Measurements from ENCODE around the gene CCL4.

CCL4 gene

DNA sequence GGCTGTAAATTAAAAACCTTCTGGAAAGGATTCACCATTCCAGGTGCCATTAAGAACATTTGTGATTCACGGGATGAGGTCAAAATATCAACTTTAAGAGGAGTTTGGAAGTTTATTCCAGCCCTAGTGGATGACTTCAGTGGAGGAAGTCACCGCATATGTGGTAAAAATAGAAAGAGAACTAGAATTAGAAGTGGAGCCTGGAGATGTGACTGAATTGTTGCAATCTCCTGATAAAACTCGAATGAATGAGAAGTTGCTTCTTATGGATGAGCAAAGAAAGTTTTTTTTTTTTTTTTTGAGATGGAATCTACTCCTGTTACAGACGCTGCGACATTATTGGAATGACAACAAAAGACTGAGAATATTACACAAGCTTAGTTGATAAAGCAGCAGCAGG is 26.7 kb downstream of the CCL4 start:
- no peak overlapping the region for H2BK5ac ChIP-seq (ENCODE audit: low read length)
- H3K4me2 ChIP-seq (ENCODE audit: insufficient read depth, low read length, poor library complexity, severe bottlenecking), result no peak overlapping the region
- H3K4me3 ChIP-seq (ENCODE audit: low read length in 2 of 2), result no peak overlapping the region
- peaks cover 0 to 2% of the 10 kb centered on the region in 2 donors for H3K4me1 ChIP-seq (ENCODE audit: control insufficient read depth in 2 of 2, insufficient read depth in 1 of 2, low read depth in 1 of 2, low read length in 2 of 2)
- no peak overlapping the region for H2AFZ ChIP-seq (ENCODE audit: low read length)
- H3K4ac ChIP-seq (ENCODE audit: low read length), result no peak overlapping the region
- no peak for DNase-seq (ENCODE audit: low spot score)
- H3K27ac ChIP-seq (replicated peaks; ENCODE audit: low read length), result no peak overlapping the region
- no CpG with 5 or more reads among the region's 5 CpGs for WGBS, 2 donors (ENCODE audit: extremely low coverage in 2 of 2, insufficient read length in 2 of 2, insufficient replicate concordance in 1 of 2)
- H3K9ac ChIP-seq (ENCODE audit: low read depth, low read length, poor library complexity), result no peak overlapping the region
- H3K18ac ChIP-seq (ENCODE audit: low read length), result no peak overlapping the region
- peaks cover under 1 to 8% of the 10 kb centered on the region in 2 donors for H3K9me3 ChIP-seq (replicated peaks in 1 of 2; ENCODE audit: control insufficient read depth in 2 of 2, insufficient read depth in 1 of 2, low read depth in 1 of 2, low read length in 2 of 2)
- H4K91ac ChIP-seq (ENCODE audit: low read depth, low read length, poor library complexity), result no peak overlapping the region
- H3K79me1 ChIP-seq (ENCODE audit: low read depth, low read length), result no peaks in the 10 kb centered on the region
- no peak overlapping the region for H2BK120ac ChIP-seq (ENCODE audit: low read depth, low read length)
- no peak overlapping the region for H2BK15ac ChIP-seq (ENCODE audit: low read length)
- H3K27me3 ChIP-seq (ENCODE audit: control insufficient read depth in 3 of 3, insufficient read depth in 3 of 3, low read depth in 1 of 3, low read length in 3 of 3), result peaks cover 0 to 3% (median 0%) of the 10 kb centered on the region in 3 experiments
- no peaks in the 10 kb centered on the region for H3K36me3 ChIP-seq (replicated peaks in 1 of 2; ENCODE audit: control insufficient read depth in 2 of 2, insufficient read depth in 2 of 2, low read length in 2 of 2)
- H3K23ac ChIP-seq (ENCODE audit: low read depth, low read length, poor library complexity), result no peak overlapping the region
- H3K14ac ChIP-seq (ENCODE audit: low read length), result no peak overlapping the region
- H4K8ac ChIP-seq (ENCODE audit: low read depth, low read length), result no peak overlapping the region
- H2AK5ac ChIP-seq (ENCODE audit: low read depth, low read length), result no peak overlapping the region
- no peak overlapping the region for H2BK12ac ChIP-seq (ENCODE audit: low read length)

DNA sequence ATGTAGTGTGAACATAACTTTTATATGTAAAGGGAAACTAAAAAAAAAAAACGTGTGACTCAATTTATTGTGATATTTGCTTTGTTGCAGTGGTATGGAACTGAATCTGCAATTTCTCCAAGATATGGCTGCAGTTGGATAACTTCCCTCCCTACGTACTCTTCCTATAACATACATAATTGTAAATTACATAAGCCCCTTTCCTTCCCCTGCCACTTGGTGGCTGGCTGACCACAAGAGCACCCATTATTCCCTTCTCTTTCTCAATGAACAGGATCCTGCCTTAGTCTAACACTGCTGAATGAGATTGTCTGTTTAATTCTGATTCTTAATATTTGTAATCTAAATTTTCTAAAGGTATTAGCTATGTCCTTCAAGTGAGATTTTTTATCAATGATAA is 27.8 kb downstream of the CCL4 start:
- no peak overlapping the region for H4K8ac ChIP-seq (ENCODE audit: low read depth, low read length)

DNA sequence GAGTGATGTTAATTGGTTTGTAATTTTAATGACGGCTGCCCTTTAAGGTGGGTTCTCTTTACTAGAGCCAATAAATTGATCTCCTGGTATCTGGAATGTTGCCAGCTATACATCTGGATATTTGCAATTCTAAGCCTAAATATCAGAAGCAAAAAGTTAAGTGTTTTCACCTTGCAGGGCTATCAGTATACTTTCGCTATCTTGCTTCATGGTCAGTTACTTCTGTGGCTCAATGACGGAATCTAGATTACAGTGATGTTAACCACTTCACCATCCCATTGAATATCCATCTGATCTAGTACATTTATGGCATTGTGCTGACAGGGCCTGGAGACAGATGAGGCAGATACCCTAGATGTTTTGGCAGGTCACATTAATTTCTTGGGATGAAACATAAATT is 28.3 kb downstream of the CCL4 start:
- WGBS, 2 donors (ENCODE audit: extremely low coverage in 2 of 2, insufficient read length in 2 of 2, insufficient replicate concordance in 1 of 2), result no CpG with 5 or more reads among the region's 3 CpGs
- no peak overlapping the region for H4K8ac ChIP-seq (ENCODE audit: low read depth, low read length)
- no peak overlapping the region for H2BK120ac ChIP-seq (ENCODE audit: low read depth, low read length)
- H3K4me2 ChIP-seq (ENCODE audit: insufficient read depth, low read length, poor library complexity, severe bottlenecking), result no peak overlapping the region
- H3K4me3 ChIP-seq (ENCODE audit: low read length in 2 of 2), result no peak overlapping the region
- H3K79me1 ChIP-seq (ENCODE audit: low read depth, low read length), result no peaks in the 10 kb centered on the region
- H2AK5ac ChIP-seq (ENCODE audit: low read depth, low read length), result no peak overlapping the region
- H3K18ac ChIP-seq (ENCODE audit: low read length), result no peak overlapping the region
- H3K4ac ChIP-seq (ENCODE audit: low read length), result no peak overlapping the region
- peaks cover 0 to 3% (median 0%) of the 10 kb centered on the region in 3 experiments for H3K27me3 ChIP-seq (ENCODE audit: control insufficient read depth in 3 of 3, insufficient read depth in 3 of 3, low read depth in 1 of 3, low read length in 3 of 3)
- peaks cover 0 to 2% of the 10 kb centered on the region in 2 donors for H3K4me1 ChIP-seq (ENCODE audit: control insufficient read depth in 2 of 2, insufficient read depth in 1 of 2, low read depth in 1 of 2, low read length in 2 of 2)
- no peak for DNase-seq (ENCODE audit: low spot score)
- H3K36me3 ChIP-seq (replicated peaks in 1 of 2; ENCODE audit: control insufficient read depth in 2 of 2, insufficient read depth in 2 of 2, low read length in 2 of 2), result no peaks in the 10 kb centered on the region
- H3K14ac ChIP-seq (ENCODE audit: low read length), result no peak overlapping the region
- H3K9me3 ChIP-seq (replicated peaks in 1 of 2; ENCODE audit: control insufficient read depth in 2 of 2, insufficient read depth in 1 of 2, low read depth in 1 of 2, low read length in 2 of 2), result no peaks in the 10 kb centered on the region
- H3K9ac ChIP-seq (ENCODE audit: low read depth, low read length, poor library complexity), result no peak overlapping the region
- no peak overlapping the region for H4K91ac ChIP-seq (ENCODE audit: low read depth, low read length, poor library complexity)
- H2BK12ac ChIP-seq (ENCODE audit: low read length), result no peak overlapping the region
- H2BK5ac ChIP-seq (ENCODE audit: low read length), result no peak overlapping the region
- H3K27ac ChIP-seq (replicated peaks; ENCODE audit: low read length), result no peak overlapping the region
- H3K23ac ChIP-seq (ENCODE audit: low read depth, low read length, poor library complexity), result no peak overlapping the region
- no peak overlapping the region for H2AFZ ChIP-seq (ENCODE audit: low read length)
- no peak overlapping the region for H2BK15ac ChIP-seq (ENCODE audit: low read length)

More for the DNA sequence above, 27.8 kb downstream of the CCL4 start:
- H3K9me3 ChIP-seq (replicated peaks in 1 of 2; ENCODE audit: control insufficient read depth in 2 of 2, insufficient read depth in 1 of 2, low read depth in 1 of 2, low read length in 2 of 2), result no peaks in the 10 kb centered on the region
- no peak overlapping the region for H3K4me3 ChIP-seq (ENCODE audit: low read length in 2 of 2)
- peaks cover 0 to 3% (median 0%) of the 10 kb centered on the region in 3 experiments for H3K27me3 ChIP-seq (ENCODE audit: control insufficient read depth in 3 of 3, insufficient read depth in 3 of 3, low read depth in 1 of 3, low read length in 3 of 3)
- no peak overlapping the region for H3K4ac ChIP-seq (ENCODE audit: low read length)
- no peak overlapping the region for H4K91ac ChIP-seq (ENCODE audit: low read depth, low read length, poor library complexity)
- no peak overlapping the region for H3K23ac ChIP-seq (ENCODE audit: low read depth, low read length, poor library complexity)
- no peak overlapping the region for H2AK5ac ChIP-seq (ENCODE audit: low read depth, low read length)
- no peak overlapping the region for H3K14ac ChIP-seq (ENCODE audit: low read length)
- H2BK5ac ChIP-seq (ENCODE audit: low read length), result no peak overlapping the region
- no peak overlapping the region for H3K18ac ChIP-seq (ENCODE audit: low read length)
- H3K4me1 ChIP-seq (ENCODE audit: control insufficient read depth in 2 of 2, insufficient read depth in 1 of 2, low read depth in 1 of 2, low read length in 2 of 2), result peaks cover 0 to 2% of the 10 kb centered on the region in 2 donors
- H2BK12ac ChIP-seq (ENCODE audit: low read length), result no peak overlapping the region
- H3K79me1 ChIP-seq (ENCODE audit: low read depth, low read length), result no peaks in the 10 kb centered on the region
- no peak for DNase-seq (ENCODE audit: low spot score)
- no peak overlapping the region for H2AFZ ChIP-seq (ENCODE audit: low read length)
- no peak overlapping the region for H2BK15ac ChIP-seq (ENCODE audit: low read length)
- WGBS, 2 donors (ENCODE audit: extremely low coverage in 2 of 2, insufficient read length in 2 of 2, insufficient replicate concordance in 1 of 2), result no CpG with 5 or more reads among the region's 2 CpGs
- no peak overlapping the region for H3K4me2 ChIP-seq (ENCODE audit: insufficient read depth, low read length, poor library complexity, severe bottlenecking)
- no peak overlapping the region for H2BK120ac ChIP-seq (ENCODE audit: low read depth, low read length)
- no peak overlapping the region for H3K27ac ChIP-seq (replicated peaks; ENCODE audit: low read length)
- H3K9ac ChIP-seq (ENCODE audit: low read depth, low read length, poor library complexity), result no peak overlapping the region
- H3K36me3 ChIP-seq (replicated peaks in 1 of 2; ENCODE audit: control insufficient read depth in 2 of 2, insufficient read depth in 2 of 2, low read length in 2 of 2), result no peaks in the 10 kb centered on the region

DNA sequence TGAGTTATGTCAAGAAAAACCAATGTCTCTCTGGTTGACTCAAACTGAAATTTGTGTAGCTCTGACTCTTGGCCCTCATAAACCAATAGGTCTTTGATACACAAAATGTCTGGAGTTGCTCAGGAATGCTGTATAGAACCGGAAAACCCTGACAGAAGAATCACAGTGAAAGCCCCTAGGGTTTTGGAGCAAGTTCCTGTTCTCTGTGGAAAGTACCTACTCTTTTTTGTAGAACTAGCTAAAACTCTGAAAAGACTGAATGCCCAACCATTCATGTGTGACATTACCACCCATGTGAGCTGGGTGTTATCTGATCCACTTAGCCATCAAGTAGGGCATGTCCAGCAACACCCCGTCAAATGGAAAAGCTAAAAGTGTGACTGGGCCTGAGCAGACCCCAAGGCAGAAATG is 28.8 kb downstream of the CCL4 start:
- Histone ChIP-seq H3K18ac (ENCODE audit: low read length) (no peak overlapping the region), H2AK5ac (ENCODE audit: low read depth, low read length) (no peak overlapping the region), H3K14ac (ENCODE audit: low read length) (no peak overlapping the region), H2BK5ac (ENCODE audit: low read length) (no peak overlapping the region), H3K9me3 (replicated peaks in 1 of 2; ENCODE audit: control insufficient read depth in 2 of 2, insufficient read depth in 1 of 2, low read depth in 1 of 2, low read length in 2 of 2) (no peaks in the 10 kb centered on the region), H2AFZ (ENCODE audit: low read length) (peak overlapping the region; percentile 18), H3K4me1 (ENCODE audit: control insufficient read depth in 2 of 2, insufficient read depth in 1 of 2, low read depth in 1 of 2, low read length in 2 of 2) (peaks cover 0 to 2% of the 10 kb centered on the region in 2 donors), H4K8ac (ENCODE audit: low read depth, low read length) (no peak overlapping the region), H2BK120ac (ENCODE audit: low read depth, low read length) (no peak overlapping the region), H3K27me3 (ENCODE audit: control insufficient read depth in 3 of 3, insufficient read depth in 3 of 3, low read depth in 1 of 3, low read length in 3 of 3) (peaks cover 0 to 3% (median 0%) of the 10 kb centered on the region in 3 experiments), H2BK15ac (ENCODE audit: low read length) (no peak overlapping the region), H3K4ac (ENCODE audit: low read length) (no peak overlapping the region), H3K36me3 (replicated peaks in 1 of 2; ENCODE audit: control insufficient read depth in 2 of 2, insufficient read depth in 2 of 2, low read length in 2 of 2) (no peaks in the 10 kb centered on the region), H3K9ac (ENCODE audit: low read depth, low read length, poor library complexity) (no peak overlapping the region), H3K79me1 (ENCODE audit: low read depth, low read length) (no peaks in the 10 kb centered on the region), H4K91ac (ENCODE audit: low read depth, low read length, poor library complexity) (no peak overlapping the region), H3K27ac (replicated peaks; ENCODE audit: low read length) (no peak overlapping the region), H3K23ac (ENCODE audit: low read depth, low read length, poor library complexity) (no peak overlapping the region), H3K4me2 (ENCODE audit: insufficient read depth, low read length, poor library complexity, severe bottlenecking) (no peak overlapping the region), H2BK12ac (ENCODE audit: low read length) (no peak overlapping the region), H3K4me3 (ENCODE audit: low read length in 2 of 2) (no peak overlapping the region)
- no CpG with 5 or more reads among the region's 2 CpGs for WGBS, 2 donors (ENCODE audit: extremely low coverage in 2 of 2, insufficient read length in 2 of 2, insufficient replicate concordance in 1 of 2)
- no peak for DNase-seq (ENCODE audit: low spot score)

Data from neuronal stem cell (in vitro differentiated cells).